HepG2 (cell line): Measurements from ENCODE around the gene SCAF4. TPM values are rescaled to one million over a fixed set of nuclear protein-coding genes. Genes with fewer than 3 reads are reported as not detected.

Experiments used
- ATAC-seq: fragments of 200-7000 bp; cut with Tn5 transposase; 3 replicates; pipeline ENCODE4 v1.9.1; 2020; ENCODE audit warnings: mild to moderate bottlenecking, moderate library complexity
- BruUV-seq: library from RNA; stranded (reverse); fragments of 400-500 nt; replicated peaks from 2 replicates; lab custom pipeline; 2021; lab: Mats Ljungman, UMichigan
- CTCF ChIA-PET: fragments of 300-600 bp; formaldehyde crosslinking; extraction: SDS; loops from one replicate; lab custom pipeline; 2021; ENCODE audit warnings: low total read pairs, inconsistent platforms, low intra/inter-chr PET ratio; lab: Yijun Ruan, JAX
- POLR2A ChIA-PET: fragments of 350-600 bp; sonication (Branson Sonifier 250); formaldehyde crosslinking; loops from one replicate; lab custom pipeline; 2020; ENCODE audit warnings: antibody characterized with exemption, inconsistent platforms; lab: Yijun Ruan, JAX
- DNase-seq: peaks from one replicate; pipeline ENCODE4 v3.0.0-alpha.2; 2015; ENCODE audit warnings: low spot score
- FAIRE-seq: peaks from 3 replicates; lab custom pipeline; 2011; peaks lifted over from hg19 to GRCh38; lab: Jason Lieb, UNC
- H2AFZ ChIP-seq: one replicate; pipeline ENCODE4 v1.6.1; 2011; ENCODE audit warnings: low read length, inconsistent platforms
- H3K27ac ChIP-seq: fragments of 300-600 bp; 3 replicates; pipeline ENCODE4 v1.8.0; 2011; ENCODE audit warnings: mixed run types, mild to moderate bottlenecking, mixed read lengths, low read length, inconsistent platforms; ENCODE audit not compliant: insufficient read depth; ENCODE audit errors: extremely low read length
- H3K27me3 ChIP-seq, 2 experiments: fragments of 200-600 bp in 1 of 2; 2 replicates in 1 of 2; 3 replicates in 1 of 2; pipeline versions ENCODE4 v1.6.0 to v1.8.0; 2011; ENCODE audit warnings: low read length in 2 of 2, mild to moderate bottlenecking in 2 of 2, moderate library complexity in 2 of 2, inconsistent platforms in 1 of 2; ENCODE audit not compliant: insufficient read depth in 2 of 2, control insufficient read depth in 1 of 2
- H3K36me3 ChIP-seq, 2 experiments: fragments of 200-600 bp in 1 of 2; replicated peaks in 1 of 2; 2 replicates in 1 of 2; 3 replicates in 1 of 2; pipeline versions ENCODE4 v1.5.1 to v1.8.0; 2011; ENCODE audit warnings: low read length in 2 of 2, inconsistent platforms in 1 of 2; ENCODE audit not compliant: insufficient read depth in 2 of 2, control insufficient read depth in 1 of 2
- H3K4me1 ChIP-seq: 2 replicates; pipeline ENCODE4 v1.5.1; 2012; ENCODE audit warnings: low read length, inconsistent platforms; ENCODE audit not compliant: insufficient read depth
- H3K4me2 ChIP-seq: 2 replicates; pipeline ENCODE4 v1.6.0; 2011; ENCODE audit warnings: low read depth, low read length, inconsistent platforms
- H3K4me3 ChIP-seq, 3 experiments: fragments of 200-600 bp in 1 of 3; sonication (generic), shearing (Covaris generic) in 1 of 3; replicated peaks in 1 of 3; 2 replicates each; pipeline ENCODE4 v1.5.1; 2011 to 2016; ENCODE audit warnings: low read length in 3 of 3, inconsistent platforms in 2 of 3, low read depth in 2 of 3, mild to moderate bottlenecking in 2 of 3, control low read depth in 1 of 3, mixed read lengths in 1 of 3; ENCODE audit not compliant: insufficient read depth in 1 of 3
- H3K79me2 ChIP-seq: one replicate; pipeline ENCODE4 v1.6.1; 2011; ENCODE audit warnings: low read length, inconsistent platforms; ENCODE audit not compliant: insufficient read depth
- H3K9ac ChIP-seq: 2 replicates; pipeline ENCODE4 v1.6.0; 2011; ENCODE audit warnings: mild to moderate bottlenecking, low read depth, low read length, inconsistent platforms; ENCODE audit not compliant: insufficient read depth
- H3K9me3 ChIP-seq: 2 replicates; pipeline ENCODE4 v1.5.1; 2012; ENCODE audit warnings: mild to moderate bottlenecking, low read length
- H4K20me1 ChIP-seq: 2 replicates; pipeline ENCODE4 v1.6.0; 2011; ENCODE audit warnings: inconsistent platforms, mild to moderate bottlenecking, low read length, moderate library complexity; ENCODE audit not compliant: insufficient read depth
- ARNT2 ChIP-seq: sonication (generic); formaldehyde crosslinking; IDR thresholded peaks from 2 replicates; pipeline ENCODE4 v1.8.0; 2022; ENCODE audit warnings: mild to moderate bottlenecking, low read depth, missing genetic modification reagents, moderate library complexity
- CREB1 ChIP-seq, 2 experiments: fragments of 450-650 bp in 1 of 2; IDR thresholded peaks; 2 replicates each; pipeline ENCODE4 v1.6.1; 2016 to 2017; ENCODE audit warnings: control low read depth in 1 of 2, mild to moderate bottlenecking in 1 of 2, missing compliant biosample characterization in 1 of 2, missing genetic modification characterization in 1 of 2
- E2F2 ChIP-seq: sonication (generic); formaldehyde crosslinking; IDR thresholded peaks from 2 replicates; pipeline ENCODE4 v1.4.0; 2020; ENCODE audit warnings: missing genetic modification reagents, borderline replicate concordance
- FLYWCH1 ChIP-seq: sonication (generic); formaldehyde crosslinking; IDR thresholded peaks from 2 replicates; pipeline ENCODE4 v1.8.1; 2023; ENCODE audit warnings: mild to moderate bottlenecking, missing genetic modification reagents
- HNF4A ChIP-seq: sonication (generic); formaldehyde crosslinking; IDR thresholded peaks from 2 replicates; pipeline ENCODE4 v1.4.0; 2020; ENCODE audit warnings: missing genetic modification reagents
- MYPOP ChIP-seq: sonication (generic); formaldehyde crosslinking; IDR thresholded peaks from 2 replicates; pipeline ENCODE4 v1.8.1; 2023; ENCODE audit warnings: mild to moderate bottlenecking, moderate library complexity, missing genetic modification reagents
- SMAD1 ChIP-seq: sonication (generic); formaldehyde crosslinking; IDR thresholded peaks from 2 replicates; pipeline ENCODE4 v1.4.0; 2020; ENCODE audit warnings: missing genetic modification reagents, low read depth, mild to moderate bottlenecking, borderline replicate concordance
- SMYD3 ChIP-seq: sonication (generic); formaldehyde crosslinking; IDR thresholded peaks from 2 replicates; pipeline ENCODE4 v1.8.1; 2023; ENCODE audit warnings: mild to moderate bottlenecking, missing genetic modification reagents
- TBX3 ChIP-seq: fragments of 450-650 bp; IDR thresholded peaks from 2 replicates; pipeline ENCODE4 v1.6.1; 2017; ENCODE audit warnings: antibody characterized with exemption, mild to moderate bottlenecking, inconsistent platforms, borderline replicate concordance
- TMF1 ChIP-seq: sonication (generic); formaldehyde crosslinking; IDR thresholded peaks from 2 replicates; pipeline ENCODE4 v1.8.1; 2022; ENCODE audit warnings: low read depth, missing genetic modification reagents
- ZNF24 ChIP-seq: fragments of 450-650 bp; IDR thresholded peaks from 2 replicates; pipeline ENCODE4 v1.6.1; 2017; ENCODE audit warnings: antibody characterized with exemption, mild to moderate bottlenecking
- WGBS: methylation state at CpG from one replicate; pipeline ENCODE4 v1.1.6; 2017; ENCODE audit warnings: low lambda C conversion rate; 5-methylcytosine and 5-hydroxymethylcytosine counted together
- in situ Hi-C: cut with HindIII; loops from 2 replicates; pipeline ENCODE4 v1.10.0; 2017; ENCODE audit warnings: low pct_unique_long_range_greater_than_20kb; ENCODE audit not compliant: extremely low pct_ligation_motif_present
- intact Hi-C: fragments of 100-400 bp; cut with micrococcal nuclease; formaldehyde crosslinking; loops from one replicate; pipeline ENCODE4 v1.10.0; 2022; ENCODE audit not compliant: unreplicated experiment
- polyA plus RNA-seq, 8 experiments: library from polyadenylated mRNA; depleted of rRNA in 3 of 8; stranded (reverse) in 7 of 8; unstranded in 1 of 8; fragments of >200 nt; fragmentation: Illumina TruSeq in 4 of 8; extraction: Trizol in 4 of 8; gene quantifications; 2 replicates each; pipeline versions ENCODE4 v1.2.1 to v1.2.3, GENCODE V29; 2011 to 2016; ENCODE audit warnings: low read depth in 4 of 8, missing spikeins in 1 of 8, mixed read lengths in 1 of 8; ENCODE audit not compliant: insufficient read depth in 1 of 8
- total RNA-seq, 5 experiments: library from RNA; depleted of rRNA; stranded (reverse); fragments of >200 nt; fragmentation: Illumina TruSeq; extraction: Trizol; gene quantifications; 2 replicates each; pipeline ENCODE4 v1.2.3, GENCODE V29; 2016; ENCODE audit warnings: low read depth in 1 of 5
- TF ChIP-seq, protein P1 (sequence below): sonication (generic); formaldehyde crosslinking; IDR thresholded peaks from 2 replicates; pipeline ENCODE4 v1.4.0; 2020; ENCODE audit warnings: missing genetic modification reagents
- TF ChIP-seq, protein P2 (sequence below): IDR thresholded peaks from 2 replicates; pipeline ENCODE4 v1.6.1; 2016; ENCODE audit warnings: missing biosample characterization, missing genetic modification reagents, low read depth
- TF ChIP-seq, protein P3 (sequence below): sonication (generic); formaldehyde crosslinking; IDR thresholded peaks from 2 replicates; pipeline ENCODE4 v1.4.0; 2020; ENCODE audit warnings: missing genetic modification reagents; ENCODE audit errors: not compliant biosample characterization
- TF ChIP-seq, protein P4 (sequence below): IDR thresholded peaks from 2 replicates; pipeline ENCODE4 v1.6.1; 2016; ENCODE audit warnings: low read depth, borderline replicate concordance

The SCAF4 gene
- total and polyA plus RNA-seq, 2 of the 13 experiments (the other 11 are each of a cell fraction or from before 2014, with no cell fraction given) = 9.1 to 11.5 TPM

DNA sequence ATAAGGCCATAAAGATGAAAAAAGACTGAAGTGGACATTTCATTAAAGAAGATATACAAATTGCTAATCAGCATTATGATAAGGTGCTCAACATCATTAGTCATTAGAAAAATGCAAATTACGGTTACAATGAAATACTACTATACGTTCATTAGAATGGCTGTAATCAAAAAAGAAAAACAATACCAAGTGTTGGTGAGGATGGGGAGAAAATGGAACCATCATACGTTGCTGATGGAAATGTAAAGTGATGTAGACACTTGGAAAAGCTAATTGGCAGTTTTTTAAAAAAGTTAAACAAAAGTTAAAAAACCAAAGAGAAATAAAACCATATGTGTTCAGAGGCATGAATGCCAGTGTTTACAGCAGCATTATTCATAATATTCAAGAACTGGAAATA, 81.0 kb downstream of the SCAF4 start:
- FAIRE-seq (no peak), DNase-seq (no peak), ATAC-seq (no peak)
- no peaks in the 10 kb centered on the region for H3K9me3 ChIP-seq
- H3K4me3 ChIP-seq = no peak overlapping the region
- H3K4me2 ChIP-seq = no peak overlapping the region
- H3K79me2 ChIP-seq = no peaks in the 10 kb centered on the region
- H3K27me3 ChIP-seq = no peaks in the 10 kb centered on the region; a peak in 1 of 5 replicates
- ChIA-PET CTCF (no interaction called here), POLR2A (no interaction called here)
- peaks cover 9% of the 10 kb centered on the region for H3K4me1 ChIP-seq
- no TSS peak for BruUV-seq
- H4K20me1 ChIP-seq = no peaks in the 10 kb centered on the region
- in situ Hi-C loops = no loop called here
- no peak overlapping the region for H2AFZ ChIP-seq
- no peak overlapping the region for H3K27ac ChIP-seq
- WGBS = 95% methylated on average over 3 of the region's 3 CpGs
- intact Hi-C loops = no loop called here
- no peaks in the 10 kb centered on the region for H3K36me3 ChIP-seq
- H3K9ac ChIP-seq = no peak overlapping the region
- no peak for TF ChIP-seq SMYD3 (CRISPR knock-in tag)
- TF ChIP-seq FLYWCH1 = no peak
- TF ChIP-seq HNF4A (CRISPR knock-in tag) = no peak
- TF ChIP-seq, protein P1, sequence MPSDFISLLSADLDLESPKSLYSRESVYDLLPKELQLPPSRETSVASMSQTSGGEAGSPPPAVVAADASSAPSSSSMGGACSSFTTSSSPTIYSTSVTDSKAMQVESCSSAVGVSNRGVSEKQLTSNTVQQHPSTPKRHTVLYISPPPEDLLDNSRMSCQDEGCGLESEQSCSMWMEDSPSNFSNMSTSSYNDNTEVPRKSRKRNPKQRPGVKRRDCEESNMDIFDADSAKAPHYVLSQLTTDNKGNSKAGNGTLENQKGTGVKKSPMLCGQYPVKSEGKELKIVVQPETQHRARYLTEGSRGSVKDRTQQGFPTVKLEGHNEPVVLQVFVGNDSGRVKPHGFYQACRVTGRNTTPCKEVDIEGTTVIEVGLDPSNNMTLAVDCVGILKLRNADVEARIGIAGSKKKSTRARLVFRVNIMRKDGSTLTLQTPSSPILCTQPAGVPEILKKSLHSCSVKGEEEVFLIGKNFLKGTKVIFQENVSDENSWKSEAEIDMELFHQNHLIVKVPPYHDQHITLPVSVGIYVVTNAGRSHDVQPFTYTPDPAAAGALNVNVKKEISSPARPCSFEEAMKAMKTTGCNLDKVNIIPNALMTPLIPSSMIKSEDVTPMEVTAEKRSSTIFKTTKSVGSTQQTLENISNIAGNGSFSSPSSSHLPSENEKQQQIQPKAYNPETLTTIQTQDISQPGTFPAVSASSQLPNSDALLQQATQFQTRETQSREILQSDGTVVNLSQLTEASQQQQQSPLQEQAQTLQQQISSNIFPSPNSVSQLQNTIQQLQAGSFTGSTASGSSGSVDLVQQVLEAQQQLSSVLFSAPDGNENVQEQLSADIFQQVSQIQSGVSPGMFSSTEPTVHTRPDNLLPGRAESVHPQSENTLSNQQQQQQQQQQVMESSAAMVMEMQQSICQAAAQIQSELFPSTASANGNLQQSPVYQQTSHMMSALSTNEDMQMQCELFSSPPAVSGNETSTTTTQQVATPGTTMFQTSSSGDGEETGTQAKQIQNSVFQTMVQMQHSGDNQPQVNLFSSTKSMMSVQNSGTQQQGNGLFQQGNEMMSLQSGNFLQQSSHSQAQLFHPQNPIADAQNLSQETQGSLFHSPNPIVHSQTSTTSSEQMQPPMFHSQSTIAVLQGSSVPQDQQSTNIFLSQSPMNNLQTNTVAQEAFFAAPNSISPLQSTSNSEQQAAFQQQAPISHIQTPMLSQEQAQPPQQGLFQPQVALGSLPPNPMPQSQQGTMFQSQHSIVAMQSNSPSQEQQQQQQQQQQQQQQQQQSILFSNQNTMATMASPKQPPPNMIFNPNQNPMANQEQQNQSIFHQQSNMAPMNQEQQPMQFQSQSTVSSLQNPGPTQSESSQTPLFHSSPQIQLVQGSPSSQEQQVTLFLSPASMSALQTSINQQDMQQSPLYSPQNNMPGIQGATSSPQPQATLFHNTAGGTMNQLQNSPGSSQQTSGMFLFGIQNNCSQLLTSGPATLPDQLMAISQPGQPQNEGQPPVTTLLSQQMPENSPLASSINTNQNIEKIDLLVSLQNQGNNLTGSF = no peak
- TF ChIP-seq TBX3 = no peak
- TF ChIP-seq MYPOP (CRISPR knock-in tag) = no peak
- TF ChIP-seq TMF1 (CRISPR knock-in tag) = no peak
- no peak for TF ChIP-seq SMAD1
- no peak for TF ChIP-seq ARNT2 (CRISPR knock-in tag)
- no peak for TF ChIP-seq E2F2
- TF ChIP-seq, protein P2, sequence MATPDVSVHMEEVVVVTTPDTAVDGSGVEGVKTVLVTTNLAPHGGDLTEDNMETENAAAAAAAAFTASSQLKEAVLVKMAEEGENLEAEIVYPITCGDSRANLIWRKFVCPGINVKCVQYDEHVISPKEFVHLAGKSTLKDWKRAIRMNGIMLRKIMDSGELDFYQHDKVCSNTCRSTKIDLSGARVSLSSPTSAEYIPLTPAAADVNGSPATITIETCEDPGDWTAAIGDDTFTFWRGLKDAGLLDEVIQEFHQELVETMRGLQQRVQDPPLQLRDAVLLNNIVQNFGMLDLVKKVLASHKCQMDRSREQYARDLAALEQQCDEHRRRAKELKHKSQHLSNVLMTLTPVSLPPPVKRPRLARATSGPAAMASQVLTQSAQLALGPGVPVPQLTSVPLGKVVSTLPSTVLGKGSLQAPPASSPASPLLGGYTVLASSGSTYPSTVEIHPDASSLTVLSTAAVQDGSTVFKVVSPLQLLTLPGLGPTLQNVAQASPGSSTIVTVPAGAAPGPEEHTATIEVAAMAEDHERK (CRISPR knock-in tag) = no peak
- no peak for TF ChIP-seq ZNF24
- TF ChIP-seq, protein P3, sequence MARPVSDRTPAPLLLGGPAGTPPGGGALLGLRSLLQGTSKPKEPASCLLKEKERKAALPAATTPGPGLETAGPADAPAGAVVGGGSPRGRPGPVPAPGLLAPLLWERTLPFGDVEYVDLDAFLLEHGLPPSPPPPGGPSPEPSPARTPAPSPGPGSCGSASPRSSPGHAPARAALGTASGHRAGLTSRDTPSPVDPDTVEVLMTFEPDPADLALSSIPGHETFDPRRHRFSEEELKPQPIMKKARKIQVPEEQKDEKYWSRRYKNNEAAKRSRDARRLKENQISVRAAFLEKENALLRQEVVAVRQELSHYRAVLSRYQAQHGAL (CRISPR knock-in tag) = no peak
- no peak for TF ChIP-seq CREB1 (IDR thresholded peaks at IDR 0.05)
- TF ChIP-seq CREB1 (CRISPR knock-in tag; IDR thresholded peaks at IDR 0.05) = no peak
- TF ChIP-seq, protein P4, sequence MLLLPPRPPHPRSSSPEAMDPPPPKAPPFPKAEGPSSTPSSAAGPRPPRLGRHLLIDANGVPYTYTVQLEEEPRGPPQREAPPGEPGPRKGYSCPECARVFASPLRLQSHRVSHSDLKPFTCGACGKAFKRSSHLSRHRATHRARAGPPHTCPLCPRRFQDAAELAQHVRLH (CRISPR knock-in tag) = no peak
